BLaER1 (cell line): Measurements from ENCODE around the gene SLC30A3.

Experiments used
- H3K27ac ChIP-seq: shearing (Covaris generic); formaldehyde crosslinking; 2 replicates; pipeline ENCODE4 v1.8.1; 2022
- H3K27me3 ChIP-seq: shearing (Covaris generic); formaldehyde crosslinking; 2 replicates; pipeline ENCODE4 v1.8.1; 2022
- H3K36me3 ChIP-seq: shearing (Covaris generic); formaldehyde crosslinking; 2 replicates; pipeline ENCODE4 v1.8.1; 2022
- H3K4me1 ChIP-seq: shearing (Covaris generic); formaldehyde crosslinking; 2 replicates; pipeline ENCODE4 v1.8.1; 2022
- H3K4me2 ChIP-seq: shearing (Covaris generic); formaldehyde crosslinking; 2 replicates; pipeline ENCODE4 v1.8.1; 2022
- H3K4me3 ChIP-seq: shearing (Covaris generic); formaldehyde crosslinking; 2 replicates; pipeline ENCODE4 v1.8.1; 2022
- H3K9ac ChIP-seq: shearing (Covaris generic); formaldehyde crosslinking; 2 replicates; pipeline ENCODE4 v1.8.1; 2022
- H3K9me3 ChIP-seq: shearing (Covaris generic); formaldehyde crosslinking; 2 replicates; pipeline ENCODE4 v1.8.1; 2022
- H4K20me1 ChIP-seq: shearing (Covaris generic); formaldehyde crosslinking; 2 replicates; pipeline ENCODE4 v1.8.1; 2022
- Cebpa-rat ChIP-seq: shearing (Covaris generic); IDR thresholded peaks from 2 replicates; pipeline ENCODE4 v1.8.1; 2022

SLC30A3 gene, protein sequence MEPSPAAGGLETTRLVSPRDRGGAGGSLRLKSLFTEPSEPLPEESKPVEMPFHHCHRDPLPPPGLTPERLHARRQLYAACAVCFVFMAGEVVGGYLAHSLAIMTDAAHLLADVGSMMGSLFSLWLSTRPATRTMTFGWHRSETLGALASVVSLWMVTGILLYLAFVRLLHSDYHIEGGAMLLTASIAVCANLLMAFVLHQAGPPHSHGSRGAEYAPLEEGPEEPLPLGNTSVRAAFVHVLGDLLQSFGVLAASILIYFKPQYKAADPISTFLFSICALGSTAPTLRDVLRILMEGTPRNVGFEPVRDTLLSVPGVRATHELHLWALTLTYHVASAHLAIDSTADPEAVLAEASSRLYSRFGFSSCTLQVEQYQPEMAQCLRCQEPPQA

DNA sequence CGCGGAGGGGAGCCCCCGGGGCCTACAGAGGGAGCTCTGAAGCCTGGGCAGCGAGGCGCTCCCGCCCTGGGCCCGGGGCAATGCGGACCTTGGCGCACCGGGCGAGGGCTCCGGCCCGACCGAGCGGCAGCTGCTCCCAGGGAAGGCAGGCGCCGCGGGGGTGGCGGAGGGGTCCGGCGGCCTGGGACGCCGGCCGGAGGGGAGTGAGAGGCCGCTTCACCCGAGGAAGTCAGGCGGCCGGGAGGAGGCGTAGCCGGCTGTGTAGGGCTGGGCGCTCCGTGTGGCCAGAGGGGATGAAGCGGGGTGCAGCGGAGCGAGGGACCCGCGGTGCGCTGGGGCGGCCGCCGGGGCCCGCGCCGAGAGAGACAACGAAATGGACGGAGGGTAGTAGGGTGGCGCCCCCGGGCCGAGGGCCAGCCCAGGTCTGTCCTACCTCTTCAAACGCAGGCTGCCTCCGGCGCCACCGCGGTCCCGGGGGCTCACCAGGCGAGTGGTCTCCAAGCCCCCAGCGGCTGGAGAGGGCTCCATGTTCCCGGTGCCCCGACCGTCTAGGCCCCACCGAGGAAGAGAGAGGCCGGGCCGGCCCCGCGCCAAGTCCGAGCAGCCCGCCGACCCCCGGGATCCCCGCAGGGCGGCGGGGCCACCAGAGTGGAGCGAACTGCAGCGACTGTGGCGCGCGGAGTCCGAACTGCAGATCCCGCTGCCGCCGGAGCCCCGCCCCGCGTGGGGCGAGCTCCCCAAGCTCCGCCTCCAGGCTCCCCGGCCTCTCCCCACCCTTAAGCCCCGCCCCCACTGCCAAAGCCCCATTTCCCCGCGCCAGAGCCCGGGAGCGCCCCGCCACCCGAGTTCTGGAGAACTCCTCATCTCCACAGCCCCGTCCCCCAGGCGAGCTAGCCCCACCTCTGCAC is at the start of gene SLC30A3:
Gene SLC30A3, minus strand, starts transcription at position 669 of the 908 bp plus-strand sequence. Its CDS starts 141 bp downstream, at position 528.
- Histone ChIP-seq H3K27ac (no peak within 1 kb of the TSS), H3K9ac (peak within 1 kb of the TSS; percentile 46; the same call in 1 of the 2 replicates), H3K4me3 (peak within 1 kb of the TSS; percentile 67), H3K4me1 (peaks cover 30% of the 10 kb centered on the region), H3K27me3 (peaks cover 98% of the 10 kb centered on the region), H4K20me1 (peaks cover 47% of the 10 kb centered on the region), H3K36me3 (no peaks in the 10 kb centered on the region), H3K4me2 (peak within 1 kb of the TSS; percentile 95), H3K9me3 (no peaks in the 10 kb centered on the region)
- no peak for TF ChIP-seq Cebpa-rat

DNA sequence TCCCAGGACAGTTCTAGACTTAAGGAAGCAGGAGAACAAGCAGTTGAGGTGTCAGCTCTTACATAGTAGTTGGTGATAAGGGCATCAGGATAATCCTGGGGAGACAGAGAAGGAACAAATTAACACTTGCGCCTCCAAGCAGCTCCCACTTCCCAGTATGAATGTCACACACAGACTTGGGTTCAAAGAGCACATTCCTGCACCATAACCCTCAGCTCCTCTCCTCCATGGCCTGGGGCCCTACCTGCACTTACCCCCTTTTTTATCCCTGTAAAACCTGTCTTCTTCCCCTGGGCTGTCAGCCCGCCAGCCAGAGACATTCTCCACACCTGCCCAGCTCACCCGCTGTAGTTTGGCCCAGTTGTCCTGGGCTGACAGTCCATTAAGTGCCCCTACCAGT is 49.3 kb upstream of the SLC30A3 start:
- H3K27ac ChIP-seq = no peak overlapping the region
- no peaks in the 10 kb centered on the region for H3K4me1 ChIP-seq
- peaks cover 21% of the 10 kb centered on the region; the same call in 1 of the 2 replicates for H4K20me1 ChIP-seq
- peaks cover 11% of the 10 kb centered on the region for H3K27me3 ChIP-seq
- H3K4me3 ChIP-seq = no peak overlapping the region
- no peak overlapping the region for H3K4me2 ChIP-seq
- no peak for TF ChIP-seq Cebpa-rat
- no peak overlapping the region for H3K9ac ChIP-seq
- no peaks in the 10 kb centered on the region for H3K9me3 ChIP-seq
- peaks cover 87% of the 10 kb centered on the region for H3K36me3 ChIP-seq

- Histone ChIP-seq H3K4me1 (no peaks in the 10 kb centered on the region), H3K27ac (no peak overlapping the region), H3K9ac (no peak overlapping the region), H3K4me2 (no peak overlapping the region), H3K27me3 (peaks cover 23% of the 10 kb centered on the region), H3K9me3 (no peaks in the 10 kb centered on the region), H3K4me3 (no peak overlapping the region), H4K20me1 (peaks cover 13% of the 10 kb centered on the region; the same call in 1 of the 2 replicates), H3K36me3 (peaks cover 62% of the 10 kb centered on the region)
- TF ChIP-seq Cebpa-rat = no peak
Measured at GRCh38 chr2:27309651-27310050, 46.8 kb upstream of the SLC30A3 start.

DNA sequence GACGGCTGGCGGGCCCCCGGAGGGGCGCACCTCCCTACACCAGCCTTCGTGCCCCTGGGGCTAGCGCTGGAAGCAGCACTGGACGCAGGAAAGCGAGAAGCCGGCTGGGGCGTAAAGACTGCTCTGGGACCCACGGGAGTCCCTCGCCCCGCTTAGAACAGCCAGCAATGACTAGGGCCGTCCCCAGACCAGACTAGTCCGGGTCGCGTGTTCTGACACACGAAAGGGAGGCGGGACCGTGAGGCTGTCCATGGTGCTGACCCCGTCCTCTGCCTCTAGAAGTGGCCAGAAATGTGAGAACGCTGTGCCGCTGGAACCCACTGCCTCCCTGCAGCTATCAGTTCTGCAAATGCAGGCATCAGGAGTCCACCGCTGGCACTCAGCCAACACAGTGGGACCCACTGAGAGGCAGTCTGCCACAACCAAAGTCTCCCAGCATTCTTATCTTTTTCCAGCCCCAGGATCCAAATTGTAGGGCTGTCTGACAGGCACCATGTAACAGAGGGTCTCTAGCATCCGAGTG is 45.6 kb upstream of the SLC30A3 start, which contains the start of gene UCN:
Gene UCN, minus strand, starts transcription at position 87 of the 523 bp plus-strand sequence. CDS start 550 bp downstream, outside the sequence.
- no peaks in the 10 kb centered on the region for H3K9me3 ChIP-seq
- peaks cover 5% of the 10 kb centered on the region; the same call in 1 of the 2 replicates for H3K4me1 ChIP-seq
- peaks cover 58% of the 10 kb centered on the region for H3K36me3 ChIP-seq
- TF ChIP-seq Cebpa-rat = no peak
- no peak within 1 kb of the TSS for H3K4me2 ChIP-seq
- H3K4me3 ChIP-seq = no peak within 1 kb of the TSS
- H3K27ac ChIP-seq = no peak within 1 kb of the TSS
- H3K27me3 ChIP-seq = peaks cover 23% of the 10 kb centered on the region
- H3K9ac ChIP-seq = no peak within 1 kb of the TSS
- H4K20me1 ChIP-seq = peaks cover 13% of the 10 kb centered on the region; the same call in 1 of the 2 replicates

GRCh38 chr2:27307545-27308358 is 44.9 kb upstream of the SLC30A3 start:
- peaks cover 12% of the 10 kb centered on the region for H3K4me1 ChIP-seq
- H3K36me3 ChIP-seq = peaks cover 52% of the 10 kb centered on the region
- TF ChIP-seq Cebpa-rat = no peak
- H3K9ac ChIP-seq = no peak overlapping the region
- H3K4me2 ChIP-seq = no peak overlapping the region
- peaks cover 23% of the 10 kb centered on the region for H3K27me3 ChIP-seq
- no peaks in the 10 kb centered on the region for H3K9me3 ChIP-seq
- H3K4me3 ChIP-seq = no peak overlapping the region
- H3K27ac ChIP-seq = no peak overlapping the region
- H4K20me1 ChIP-seq = peaks cover 13% of the 10 kb centered on the region; the same call in 1 of the 2 replicates

DNA sequence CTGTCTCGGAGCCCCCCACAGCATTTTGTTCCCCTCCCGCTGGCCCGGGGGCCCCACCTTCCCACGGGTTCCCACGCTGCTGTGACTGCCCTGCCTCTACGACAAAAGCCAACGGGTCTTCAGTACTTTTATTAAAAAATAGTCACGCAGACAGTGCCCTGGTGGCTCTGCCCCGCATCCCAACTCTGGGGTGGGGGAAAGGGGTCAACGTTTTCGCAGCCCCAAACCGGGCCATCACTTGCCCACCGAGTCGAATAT is 44.4 kb upstream of the SLC30A3 start:
- H3K9ac ChIP-seq = no peak overlapping the region
- peaks cover 46% of the 10 kb centered on the region for H3K36me3 ChIP-seq
- no peak overlapping the region for H3K27ac ChIP-seq
- H3K27me3 ChIP-seq = peaks cover 23% of the 10 kb centered on the region
- no peaks in the 10 kb centered on the region for H3K9me3 ChIP-seq
- no peak overlapping the region for H3K4me2 ChIP-seq
- H3K4me1 ChIP-seq = peaks cover 13% of the 10 kb centered on the region
- no peak overlapping the region for H3K4me3 ChIP-seq
- TF ChIP-seq Cebpa-rat = no peak
- peaks cover 13% of the 10 kb centered on the region; the same call in 1 of the 2 replicates for H4K20me1 ChIP-seq

DNA sequence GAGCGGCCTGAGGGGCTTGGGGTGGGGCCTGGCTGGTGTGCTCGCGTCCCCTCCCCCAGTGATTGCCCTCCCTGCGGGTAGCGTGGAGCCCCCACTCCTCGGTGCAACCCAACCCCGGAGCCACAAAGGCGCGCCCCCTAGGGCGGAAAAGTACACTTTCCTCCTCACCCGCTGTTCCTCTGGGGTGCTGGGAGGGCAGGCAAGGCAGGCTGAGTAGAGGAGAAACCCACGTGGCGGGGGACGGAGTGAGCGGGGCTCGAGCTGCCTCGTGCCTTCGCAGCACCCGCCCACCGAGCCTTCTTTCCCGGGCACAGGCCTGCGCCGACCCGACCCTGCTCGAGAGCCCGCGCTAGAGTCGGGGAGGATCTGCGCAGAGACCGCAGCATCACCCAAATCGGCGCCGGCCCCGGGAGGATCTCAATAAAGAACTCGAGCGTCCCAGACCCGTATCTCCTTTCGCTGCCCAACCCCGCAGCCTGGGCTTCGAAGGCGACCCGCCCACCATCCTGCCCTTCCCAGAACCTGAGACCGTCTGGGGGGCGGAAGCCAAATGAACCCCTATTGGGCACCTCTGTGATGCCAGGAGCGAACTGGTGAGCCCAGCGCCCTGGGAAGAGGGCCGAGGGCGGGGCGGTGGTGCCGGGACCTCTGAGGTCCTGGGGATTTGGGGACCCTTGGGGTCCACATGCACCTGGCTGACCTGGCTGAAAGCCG is 43.9 kb upstream of the SLC30A3 start:
- H3K4me2 ChIP-seq = no peak overlapping the region
- no peak overlapping the region for H3K27ac ChIP-seq
- TF ChIP-seq Cebpa-rat = no peak
- no peaks in the 10 kb centered on the region for H3K9me3 ChIP-seq
- peaks cover 13% of the 10 kb centered on the region; the same call in 1 of the 2 replicates for H4K20me1 ChIP-seq
- peaks cover 42% of the 10 kb centered on the region for H3K36me3 ChIP-seq
- H3K4me1 ChIP-seq = peaks cover 13% of the 10 kb centered on the region
- no peak overlapping the region for H3K4me3 ChIP-seq
- no peak overlapping the region for H3K9ac ChIP-seq
- H3K27me3 ChIP-seq = peaks cover 23% of the 10 kb centered on the region

- Histone ChIP-seq H3K4me3 (no peak overlapping the region), H3K27ac (no peak overlapping the region), H3K9ac (no peak overlapping the region), H3K27me3 (peaks cover 23% of the 10 kb centered on the region), H3K4me1 (peaks cover 13% of the 10 kb centered on the region), H3K36me3 (peaks cover 36% of the 10 kb centered on the region), H3K4me2 (no peak overlapping the region), H4K20me1 (peaks cover 13% of the 10 kb centered on the region; the same call in 1 of the 2 replicates), H3K9me3 (no peaks in the 10 kb centered on the region)
- TF ChIP-seq Cebpa-rat = no peak
Measured at GRCh38 chr2:27306136-27306535, 43.3 kb upstream of the SLC30A3 start.
